SK-N-SH treated with all-trans-retinoic acid at 6 μM for 48 hours (cell line): Measurements from ENCODE around the gene GAR1.

ENCODE experiments used
- ATAC-seq: fragments of 200-7000 bp; cut with Tn5 transposase; 3 replicates; pipeline ENCODE4 v1.9.1; 2020; ENCODE audit warnings: mild to moderate bottlenecking, moderate library complexity
- ARNTL ChIP-seq: fragments of 450-650 bp; formaldehyde crosslinking; IDR thresholded peaks from 2 replicates; pipeline ENCODE4 v1.5.0; 2020; ENCODE audit warnings: low read depth, mild to moderate bottlenecking, moderate library complexity, borderline replicate concordance
- BACH2 ChIP-seq: fragments of 250-450 bp; sonication (Bioruptor Pico); IDR thresholded peaks from 2 replicates; pipeline ENCODE4 v1.9.0; 2021; ENCODE audit warnings: mild to moderate bottlenecking, borderline replicate concordance
- CSDC2 ChIP-seq: fragments of 250-450 bp; sonication (Bioruptor Pico); IDR thresholded peaks from 2 replicates; pipeline ENCODE4 v1.5.0; 2020; ENCODE audit warnings: mild to moderate bottlenecking, moderate library complexity
- ESRRG ChIP-seq: fragments of 250-450 bp; sonication (Bioruptor Pico); IDR thresholded peaks from 2 replicates; pipeline ENCODE4 v1.6.1; 2021; ENCODE audit warnings: mild to moderate bottlenecking
- GLIS3 ChIP-seq: fragments of 250-450 bp; sonication (Bioruptor Pico); IDR thresholded peaks from 2 replicates; pipeline ENCODE4 v1.5.0; 2020; ENCODE audit warnings: mild to moderate bottlenecking, moderate library complexity
- ISL1 ChIP-seq: fragments of 250-450 bp; sonication (Bioruptor Pico); IDR thresholded peaks from 2 replicates; pipeline ENCODE4 v2.1.2; 2022; ENCODE audit warnings: mild to moderate bottlenecking, moderate library complexity
- OSR1 ChIP-seq: fragments of 250-450 bp; sonication (Bioruptor Pico); IDR thresholded peaks from 2 replicates; pipeline ENCODE4 v1.8.0; 2022; ENCODE audit warnings: moderate library complexity, mild to moderate bottlenecking, inconsistent platforms
- PPARA ChIP-seq: fragments of 250-450 bp; sonication (Bioruptor Pico); IDR thresholded peaks from 2 replicates; pipeline ENCODE4 v1.5.0; 2020; ENCODE audit warnings: mild to moderate bottlenecking, borderline replicate concordance
- SNAI2 ChIP-seq: fragments of 250-450 bp; sonication (Bioruptor Pico); IDR thresholded peaks from 2 replicates; pipeline ENCODE4 v1.5.0; 2020; ENCODE audit warnings: mild to moderate bottlenecking, moderate library complexity
- TCF4 ChIP-seq: fragments of 250-450 bp; sonication (Bioruptor Pico); IDR thresholded peaks from 2 replicates; pipeline ENCODE4 v1.8.0; 2021; ENCODE audit warnings: mild to moderate bottlenecking, moderate library complexity, borderline replicate concordance
- TOX ChIP-seq: fragments of 250-450 bp; sonication (Bioruptor Pico); IDR thresholded peaks from 2 replicates; pipeline ENCODE4 v1.8.0; 2021; ENCODE audit warnings: mild to moderate bottlenecking, moderate library complexity, borderline replicate concordance
- ZC3H10 ChIP-seq: fragments of 250-450 bp; sonication (Bioruptor Pico); IDR thresholded peaks from 2 replicates; pipeline ENCODE4 v1.5.1; 2021; ENCODE audit warnings: mild to moderate bottlenecking, moderate library complexity
- ZFP3 ChIP-seq: fragments of 250-450 bp; sonication (Bioruptor Pico); IDR thresholded peaks from 2 replicates; pipeline ENCODE4 v1.5.0; 2020; ENCODE audit warnings: mild to moderate bottlenecking, moderate library complexity
- ZFP30 ChIP-seq: fragments of 450-650 bp; formaldehyde crosslinking; IDR thresholded peaks from 2 replicates; pipeline ENCODE4 v1.5.0; 2022; ENCODE audit warnings: mild to moderate bottlenecking, moderate library complexity
- ZNF565 ChIP-seq: fragments of 450-650 bp; formaldehyde crosslinking; conservative IDR thresholded peaks from 2 replicates; pipeline ENCODE4 v1.5.0; 2020; ENCODE audit warnings: low read depth, mild to moderate bottlenecking, moderate library complexity
- ZNF70 ChIP-seq: fragments of 450-650 bp; formaldehyde crosslinking; IDR thresholded peaks from 2 replicates; pipeline ENCODE4 v1.5.0; 2020; ENCODE audit warnings: mild to moderate bottlenecking, moderate library complexity
- ZNF8 ChIP-seq: fragments of 450-650 bp; formaldehyde crosslinking; IDR thresholded peaks from 2 replicates; pipeline ENCODE4 v1.5.0; 2020; ENCODE audit warnings: mild to moderate bottlenecking, moderate library complexity
- TF ChIP-seq, protein P1 (sequence below): fragments of 250-450 bp; sonication (Bioruptor Pico); IDR thresholded peaks from 2 replicates; pipeline ENCODE4 v1.8.0; 2021; ENCODE audit warnings: low read depth, mild to moderate bottlenecking, moderate library complexity, borderline replicate concordance
- TF ChIP-seq, protein P2 (sequence below): fragments of 250-450 bp; sonication (Bioruptor Pico); IDR thresholded peaks from 2 replicates; pipeline ENCODE4 v1.5.1; 2020; ENCODE audit warnings: low read depth, mild to moderate bottlenecking, moderate library complexity
- TF ChIP-seq, protein P3 (sequence below): fragments of 250-450 bp; sonication (Bioruptor Pico); IDR thresholded peaks from 2 replicates; pipeline ENCODE4 v1.8.0; 2020; ENCODE audit warnings: mild to moderate bottlenecking, moderate library complexity, borderline replicate concordance
- TF ChIP-seq, protein P4 (sequence below): fragments of 250-450 bp; sonication (Bioruptor Pico); IDR thresholded peaks from 2 replicates; pipeline ENCODE4 v1.5.0; 2020; ENCODE audit warnings: mild to moderate bottlenecking, moderate library complexity

The GAR1 gene

DNA sequence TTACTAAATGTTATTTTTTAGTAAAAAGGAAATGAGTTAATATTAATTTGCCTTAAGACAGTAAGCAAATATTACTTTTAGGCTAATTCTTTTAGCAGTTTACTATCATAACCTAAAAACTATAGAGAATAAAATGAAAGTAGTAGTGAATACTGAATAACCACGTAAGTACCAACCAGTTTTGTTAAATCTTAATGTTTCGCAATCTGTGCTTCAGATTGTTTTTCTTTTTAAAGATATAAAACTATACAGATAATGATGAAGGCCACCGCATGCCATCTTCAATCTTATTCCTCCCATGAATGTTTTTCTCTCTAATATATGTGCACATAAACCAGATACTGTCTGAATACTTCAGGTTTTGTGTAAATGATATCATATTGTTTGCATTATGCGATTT, 18.2 kb downstream of the GAR1 start:
- TF ChIP-seq ZNF565 (no peak), SNAI2 (CRISPR knock-in tag) (no peak), ZC3H10 (no peak), PPARA (CRISPR knock-in tag) (no peak), ESRRG (CRISPR knock-in tag) (no peak), ARNTL (CRISPR knock-in tag) (no peak), ZNF70 (CRISPR knock-in tag) (no peak), TOX (CRISPR knock-in tag) (no peak), ZNF8 (CRISPR knock-in tag) (no peak), ZFP3 (CRISPR knock-in tag) (no peak), TCF4 (no peak), OSR1 (CRISPR knock-in tag) (no peak)
- TF ChIP-seq, protein P1, sequence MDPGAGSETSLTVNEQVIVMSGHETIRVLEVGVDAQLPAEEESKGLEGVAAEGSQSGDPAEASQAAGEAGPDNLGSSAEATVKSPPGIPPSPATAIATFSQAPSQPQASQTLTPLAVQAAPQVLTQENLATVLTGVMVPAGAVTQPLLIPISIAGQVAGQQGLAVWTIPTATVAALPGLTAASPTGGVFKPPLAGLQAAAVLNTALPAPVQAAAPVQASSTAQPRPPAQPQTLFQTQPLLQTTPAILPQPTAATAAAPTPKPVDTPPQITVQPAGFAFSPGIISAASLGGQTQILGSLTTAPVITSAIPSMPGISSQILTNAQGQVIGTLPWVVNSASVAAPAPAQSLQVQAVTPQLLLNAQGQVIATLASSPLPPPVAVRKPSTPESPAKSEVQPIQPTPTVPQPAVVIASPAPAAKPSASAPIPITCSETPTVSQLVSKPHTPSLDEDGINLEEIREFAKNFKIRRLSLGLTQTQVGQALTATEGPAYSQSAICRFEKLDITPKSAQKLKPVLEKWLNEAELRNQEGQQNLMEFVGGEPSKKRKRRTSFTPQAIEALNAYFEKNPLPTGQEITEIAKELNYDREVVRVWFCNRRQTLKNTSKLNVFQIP (CRISPR knock-in tag), result no peak
- TF ChIP-seq, protein P2, sequence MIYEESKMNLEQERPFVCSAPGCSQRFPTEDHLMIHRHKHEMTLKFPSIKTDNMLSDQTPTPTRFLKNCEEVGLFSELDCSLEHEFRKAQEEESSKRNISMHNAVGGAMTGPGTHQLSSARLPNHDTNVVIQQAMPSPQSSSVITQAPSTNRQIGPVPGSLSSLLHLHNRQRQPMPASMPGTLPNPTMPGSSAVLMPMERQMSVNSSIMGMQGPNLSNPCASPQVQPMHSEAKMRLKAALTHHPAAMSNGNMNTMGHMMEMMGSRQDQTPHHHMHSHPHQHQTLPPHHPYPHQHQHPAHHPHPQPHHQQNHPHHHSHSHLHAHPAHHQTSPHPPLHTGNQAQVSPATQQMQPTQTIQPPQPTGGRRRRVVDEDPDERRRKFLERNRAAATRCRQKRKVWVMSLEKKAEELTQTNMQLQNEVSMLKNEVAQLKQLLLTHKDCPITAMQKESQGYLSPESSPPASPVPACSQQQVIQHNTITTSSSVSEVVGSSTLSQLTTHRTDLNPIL (CRISPR knock-in tag), result no peak
- TF ChIP-seq, protein P3, sequence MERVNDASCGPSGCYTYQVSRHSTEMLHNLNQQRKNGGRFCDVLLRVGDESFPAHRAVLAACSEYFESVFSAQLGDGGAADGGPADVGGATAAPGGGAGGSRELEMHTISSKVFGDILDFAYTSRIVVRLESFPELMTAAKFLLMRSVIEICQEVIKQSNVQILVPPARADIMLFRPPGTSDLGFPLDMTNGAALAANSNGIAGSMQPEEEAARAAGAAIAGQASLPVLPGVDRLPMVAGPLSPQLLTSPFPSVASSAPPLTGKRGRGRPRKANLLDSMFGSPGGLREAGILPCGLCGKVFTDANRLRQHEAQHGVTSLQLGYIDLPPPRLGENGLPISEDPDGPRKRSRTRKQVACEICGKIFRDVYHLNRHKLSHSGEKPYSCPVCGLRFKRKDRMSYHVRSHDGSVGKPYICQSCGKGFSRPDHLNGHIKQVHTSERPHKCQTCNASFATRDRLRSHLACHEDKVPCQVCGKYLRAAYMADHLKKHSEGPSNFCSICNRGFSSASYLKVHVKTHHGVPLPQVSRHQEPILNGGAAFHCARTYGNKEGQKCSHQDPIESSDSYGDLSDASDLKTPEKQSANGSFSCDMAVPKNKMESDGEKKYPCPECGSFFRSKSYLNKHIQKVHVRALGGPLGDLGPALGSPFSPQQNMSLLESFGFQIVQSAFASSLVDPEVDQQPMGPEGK, result no peak
- ATAC-seq, result no peak

DNA sequence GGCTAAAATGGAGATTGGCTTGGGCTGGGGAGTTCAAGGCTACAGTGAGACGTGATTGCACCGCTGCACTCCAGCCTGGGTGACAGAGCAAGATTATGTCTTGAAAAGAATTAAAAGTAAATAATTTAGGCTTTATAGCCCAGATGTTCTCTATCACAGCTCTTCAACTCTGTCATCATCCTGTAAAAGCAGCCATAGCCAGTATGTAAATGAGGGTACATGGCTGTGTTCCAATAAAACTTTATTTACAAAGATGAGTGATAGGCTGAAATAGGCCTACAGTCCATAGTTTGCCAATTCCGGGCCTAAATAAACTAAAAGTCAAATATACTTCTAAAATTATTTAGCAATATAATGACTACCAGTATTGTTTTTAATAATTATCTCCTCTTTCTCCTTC, 21.4 kb downstream of the GAR1 start:
- no peak for TF ChIP-seq GLIS3 (CRISPR knock-in tag)
- no peak for TF ChIP-seq ZC3H10
- no peak for TF ChIP-seq CSDC2 (CRISPR knock-in tag)
- TF ChIP-seq, protein P4, sequence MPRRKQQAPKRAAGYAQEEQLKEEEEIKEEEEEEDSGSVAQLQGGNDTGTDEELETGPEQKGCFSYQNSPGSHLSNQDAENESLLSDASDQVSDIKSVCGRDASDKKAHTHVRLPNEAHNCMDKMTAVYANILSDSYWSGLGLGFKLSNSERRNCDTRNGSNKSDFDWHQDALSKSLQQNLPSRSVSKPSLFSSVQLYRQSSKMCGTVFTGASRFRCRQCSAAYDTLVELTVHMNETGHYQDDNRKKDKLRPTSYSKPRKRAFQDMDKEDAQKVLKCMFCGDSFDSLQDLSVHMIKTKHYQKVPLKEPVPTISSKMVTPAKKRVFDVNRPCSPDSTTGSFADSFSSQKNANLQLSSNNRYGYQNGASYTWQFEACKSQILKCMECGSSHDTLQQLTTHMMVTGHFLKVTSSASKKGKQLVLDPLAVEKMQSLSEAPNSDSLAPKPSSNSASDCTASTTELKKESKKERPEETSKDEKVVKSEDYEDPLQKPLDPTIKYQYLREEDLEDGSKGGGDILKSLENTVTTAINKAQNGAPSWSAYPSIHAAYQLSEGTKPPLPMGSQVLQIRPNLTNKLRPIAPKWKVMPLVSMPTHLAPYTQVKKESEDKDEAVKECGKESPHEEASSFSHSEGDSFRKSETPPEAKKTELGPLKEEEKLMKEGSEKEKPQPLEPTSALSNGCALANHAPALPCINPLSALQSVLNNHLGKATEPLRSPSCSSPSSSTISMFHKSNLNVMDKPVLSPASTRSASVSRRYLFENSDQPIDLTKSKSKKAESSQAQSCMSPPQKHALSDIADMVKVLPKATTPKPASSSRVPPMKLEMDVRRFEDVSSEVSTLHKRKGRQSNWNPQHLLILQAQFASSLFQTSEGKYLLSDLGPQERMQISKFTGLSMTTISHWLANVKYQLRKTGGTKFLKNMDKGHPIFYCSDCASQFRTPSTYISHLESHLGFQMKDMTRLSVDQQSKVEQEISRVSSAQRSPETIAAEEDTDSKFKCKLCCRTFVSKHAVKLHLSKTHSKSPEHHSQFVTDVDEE (CRISPR knock-in tag), result no peak
- TF ChIP-seq ZFP30 (CRISPR knock-in tag), result no peak
- no peak for TF ChIP-seq ZFP3 (CRISPR knock-in tag)
- TF ChIP-seq, protein P2 (CRISPR knock-in tag), result no peak
- no peak for TF ChIP-seq TCF4
- no peak for TF ChIP-seq ZNF8 (CRISPR knock-in tag)
- no peak for TF ChIP-seq OSR1 (CRISPR knock-in tag)
- TF ChIP-seq BACH2 (CRISPR knock-in tag), result no peak
- TF ChIP-seq ARNTL (CRISPR knock-in tag), result no peak
- no peak for TF ChIP-seq TOX (CRISPR knock-in tag)
- TF ChIP-seq SNAI2 (CRISPR knock-in tag), result no peak
- TF ChIP-seq, protein P1 (CRISPR knock-in tag), result no peak
- TF ChIP-seq ISL1 (CRISPR knock-in tag), result no peak
- TF ChIP-seq ESRRG (CRISPR knock-in tag), result no peak
- TF ChIP-seq ZNF565, result no peak
- no peak for TF ChIP-seq PPARA (CRISPR knock-in tag)

More for the DNA sequence above, 21.4 kb downstream of the GAR1 start:
- ATAC-seq, result no peak
